HFFc6 (cell line): Measurements from ENCODE around the gene TEX53. TPM values are rescaled to one million over a fixed set of nuclear protein-coding genes. Genes with fewer than 3 reads are reported as not detected.

Source experiments
- DNase-seq: peaks from one replicate; pipeline ENCODE4 v3.0.0-alpha.2; 2018
- H3K27ac Mint-ChIP-seq: 2 replicates; pipeline ENCODE4 v1.8.0; 2020; ENCODE audit warnings: mild to moderate bottlenecking, mixed read lengths
- H3K27me3 Mint-ChIP-seq: 2 replicates; pipeline ENCODE4 v1.8.0; 2021; ENCODE audit warnings: mild to moderate bottlenecking, moderate library complexity, mixed read lengths; ENCODE audit not compliant: insufficient read depth
- H3K36me3 Mint-ChIP-seq: 2 replicates; pipeline ENCODE4 v1.8.0; 2021; ENCODE audit warnings: low read depth, mixed read lengths
- H3K4me1 Mint-ChIP-seq: 2 replicates; pipeline ENCODE4 v1.8.0; 2020; ENCODE audit warnings: low read depth, mixed read lengths
- H3K4me3 Mint-ChIP-seq: 2 replicates; pipeline ENCODE4 v1.8.0; 2020; ENCODE audit warnings: mild to moderate bottlenecking, moderate library complexity, mixed read lengths
- H3K9me3 Mint-ChIP-seq: 2 replicates; pipeline ENCODE4 v1.8.0; 2020; ENCODE audit warnings: mild to moderate bottlenecking, mixed read lengths
- total RNA-seq, 6 experiments: library from RNA; stranded (reverse); fragmentation: NEBNext Ultra II Directional; extraction: Animal tissue kit (Norgen Biotek cat#: 25700); gene quantifications; 2 replicates in 1 of 6; 3 replicates in 5 of 6; pipeline ENCODE4 v1.2.3, GENCODE V29; 2021
- TF ChIP-seq, protein P1 (sequence below): fragments of 200-600 bp; sonication (generic); IDR thresholded peaks from 2 replicates; pipeline ENCODE4 v1.5.0; 2021; ENCODE audit warnings: antibody characterized with exemption, mild to moderate bottlenecking

Gene TEX53
- total RNA-seq, 6 experiments from 2014 or later, result not detected

DNA sequence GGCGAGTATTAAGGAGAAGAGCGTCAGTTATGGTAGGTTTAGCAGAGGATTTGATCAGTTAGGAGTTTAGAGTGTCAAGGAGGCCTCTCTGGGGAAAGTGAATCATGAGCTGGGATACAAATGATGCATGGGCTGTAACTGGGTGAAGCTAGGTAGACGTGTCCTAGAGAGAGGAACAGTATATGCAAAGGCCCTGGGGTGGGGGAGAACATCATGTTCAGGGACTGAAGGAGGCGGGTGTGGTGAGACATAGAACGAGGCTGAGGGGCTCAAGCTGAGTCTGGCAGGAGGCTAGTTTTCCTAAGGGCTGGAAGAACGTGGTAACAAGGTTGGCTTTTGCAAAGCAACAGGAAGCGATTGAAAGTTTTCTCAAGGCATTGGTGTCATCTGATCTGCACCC lies 36.0 kb downstream of the TEX53 start:
- 0 out of 2 replicates have a peak, but pooled peaks cover 4% of the 10 kb centered on the region for H3K36me3 Mint-ChIP-seq
- TF ChIP-seq, protein P1, sequence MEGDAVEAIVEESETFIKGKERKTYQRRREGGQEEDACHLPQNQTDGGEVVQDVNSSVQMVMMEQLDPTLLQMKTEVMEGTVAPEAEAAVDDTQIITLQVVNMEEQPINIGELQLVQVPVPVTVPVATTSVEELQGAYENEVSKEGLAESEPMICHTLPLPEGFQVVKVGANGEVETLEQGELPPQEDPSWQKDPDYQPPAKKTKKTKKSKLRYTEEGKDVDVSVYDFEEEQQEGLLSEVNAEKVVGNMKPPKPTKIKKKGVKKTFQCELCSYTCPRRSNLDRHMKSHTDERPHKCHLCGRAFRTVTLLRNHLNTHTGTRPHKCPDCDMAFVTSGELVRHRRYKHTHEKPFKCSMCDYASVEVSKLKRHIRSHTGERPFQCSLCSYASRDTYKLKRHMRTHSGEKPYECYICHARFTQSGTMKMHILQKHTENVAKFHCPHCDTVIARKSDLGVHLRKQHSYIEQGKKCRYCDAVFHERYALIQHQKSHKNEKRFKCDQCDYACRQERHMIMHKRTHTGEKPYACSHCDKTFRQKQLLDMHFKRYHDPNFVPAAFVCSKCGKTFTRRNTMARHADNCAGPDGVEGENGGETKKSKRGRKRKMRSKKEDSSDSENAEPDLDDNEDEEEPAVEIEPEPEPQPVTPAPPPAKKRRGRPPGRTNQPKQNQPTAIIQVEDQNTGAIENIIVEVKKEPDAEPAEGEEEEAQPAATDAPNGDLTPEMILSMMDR, result no peak
- H3K4me1 Mint-ChIP-seq, result peaks cover 27% of the 10 kb centered on the region
- DNase-seq, result no peak
- H3K27ac Mint-ChIP-seq, result peak overlapping the region; percentile 29
- H3K27me3 Mint-ChIP-seq, result no peaks in the 10 kb centered on the region; the same call in 1 of the 2 replicates
- H3K9me3 Mint-ChIP-seq, result no peaks in the 10 kb centered on the region
- H3K4me3 Mint-ChIP-seq, result no peak overlapping the region

DNA sequence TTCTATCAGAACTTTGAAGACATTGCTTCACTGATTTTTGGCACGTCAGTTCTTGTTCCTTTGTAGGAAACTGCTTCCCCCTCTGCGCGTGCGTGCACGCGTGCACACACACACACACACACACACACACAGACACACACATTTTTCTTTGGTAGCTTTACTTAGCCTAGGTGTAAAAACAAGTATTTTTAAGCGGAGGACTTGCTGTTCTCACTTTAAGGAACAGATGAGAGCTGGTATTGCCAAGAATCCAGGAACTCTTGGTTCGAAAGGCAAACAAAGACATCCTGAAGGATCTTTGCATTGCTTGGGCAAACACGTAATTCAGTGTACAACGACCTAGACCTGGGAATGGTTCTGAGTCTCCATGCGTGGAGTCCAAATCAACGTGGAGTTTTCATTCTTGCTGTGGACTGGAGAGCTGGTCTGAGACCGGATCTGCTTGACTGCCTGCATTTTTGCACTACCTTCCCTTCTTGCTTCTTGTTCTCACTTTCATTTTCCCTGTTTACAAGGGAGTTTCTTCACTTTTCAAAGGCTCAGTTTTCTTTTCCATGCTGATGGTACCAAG lies 38.3 kb downstream of the TEX53 start:
- H3K9me3 Mint-ChIP-seq, result no peaks in the 10 kb centered on the region
- no peak overlapping the region for H3K4me3 Mint-ChIP-seq
- no peaks in the 10 kb centered on the region; the same call in 1 of the 2 replicates for H3K27me3 Mint-ChIP-seq
- peaks cover 8% of the 10 kb centered on the region; the same call in 1 of the 2 replicates for H3K36me3 Mint-ChIP-seq
- H3K27ac Mint-ChIP-seq, result no peak overlapping the region
- H3K4me1 Mint-ChIP-seq, result peaks cover 23% of the 10 kb centered on the region
- DNase-seq, result no peak
- TF ChIP-seq, protein P1, result no peak

DNA sequence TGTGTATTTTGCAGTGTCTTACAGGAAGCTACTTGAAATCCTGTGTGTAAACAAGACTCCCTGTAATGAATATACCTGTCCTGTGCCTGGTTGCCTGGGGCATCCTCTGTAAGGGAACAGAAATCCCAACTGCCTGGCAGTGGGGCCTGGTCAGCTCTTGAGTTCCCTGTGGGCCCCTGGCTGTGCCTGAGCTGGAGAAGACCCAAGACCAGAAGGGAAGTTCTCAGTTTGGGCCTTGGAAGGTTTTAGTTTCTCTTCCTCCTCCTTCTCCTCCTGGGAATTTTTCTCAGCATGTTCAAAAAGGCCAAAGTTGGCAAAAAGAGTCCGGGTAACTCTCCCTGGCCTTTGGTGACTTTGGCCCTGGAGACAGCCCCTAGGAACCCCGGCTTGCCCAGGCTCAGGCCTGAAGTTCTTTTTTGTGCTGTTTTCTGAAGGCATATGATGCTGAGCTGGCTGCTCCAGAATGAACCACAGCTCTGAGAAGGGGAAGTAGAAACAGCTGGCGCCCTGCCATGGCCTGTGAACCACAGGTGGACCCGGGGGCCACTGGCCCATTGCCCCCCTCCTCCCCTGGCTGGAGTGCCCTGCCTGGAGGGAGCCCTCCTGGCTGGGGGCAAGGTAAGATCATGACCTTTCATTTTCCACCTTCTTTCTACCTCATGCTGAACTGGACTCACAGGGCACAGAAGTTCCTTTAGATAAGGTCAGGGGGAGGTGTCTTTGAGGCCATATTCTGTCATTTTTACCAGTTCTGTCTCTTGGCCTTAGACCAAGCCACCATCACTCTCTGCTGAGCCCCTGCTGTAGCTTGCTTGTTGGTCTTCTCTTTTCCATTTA lies 40.7 kb downstream of the TEX53 start:
- H3K36me3 Mint-ChIP-seq, result peaks cover 8% of the 10 kb centered on the region; the same call in 1 of the 2 replicates
- TF ChIP-seq, protein P1, result no peak

DNA sequence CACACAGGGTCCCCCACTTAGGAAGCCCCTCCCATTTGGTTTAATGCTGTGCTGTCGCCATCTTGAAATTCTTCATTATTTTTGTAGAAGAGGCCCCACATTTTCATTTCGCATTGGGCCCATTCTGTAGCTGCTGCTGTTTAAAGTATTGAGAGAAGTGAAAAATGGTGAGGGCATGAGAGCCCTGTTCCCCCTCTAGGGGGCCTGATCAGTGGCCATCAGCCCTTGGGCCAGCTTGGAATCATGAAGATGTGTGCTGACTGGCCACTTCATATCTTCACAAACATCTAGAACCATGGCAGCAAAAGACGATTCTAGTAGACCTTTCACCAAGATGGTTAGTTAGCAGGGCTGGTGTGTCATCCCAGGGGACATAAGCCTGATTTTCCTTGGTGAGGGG lies 43.2 kb downstream of the TEX53 start:
- no peaks in the 10 kb centered on the region for H3K9me3 Mint-ChIP-seq
- no peak overlapping the region for H3K27ac Mint-ChIP-seq
- no peaks in the 10 kb centered on the region; the same call in 1 of the 2 replicates for H3K27me3 Mint-ChIP-seq
- peaks cover 32% of the 10 kb centered on the region for H3K4me1 Mint-ChIP-seq
- DNase-seq, result no peak
- H3K4me3 Mint-ChIP-seq, result no peak overlapping the region
- peaks cover 8% of the 10 kb centered on the region; the same call in 1 of the 2 replicates for H3K36me3 Mint-ChIP-seq
- TF ChIP-seq, protein P1, result 0 out of 2 replicates have a peak, but pooled peaks have one; percentile 25

More for the DNA sequence above, 40.7 kb downstream of the TEX53 start:
- Mint-ChIP-seq H3K4me3 (no peak overlapping the region), H3K27ac (peak overlapping the region; percentile 29; the same call in 1 of the 2 replicates), H3K9me3 (no peaks in the 10 kb centered on the region), H3K4me1 (peaks cover 35% of the 10 kb centered on the region), H3K27me3 (no peaks in the 10 kb centered on the region; the same call in 1 of the 2 replicates)
- DNase-seq, result no peak

DNA sequence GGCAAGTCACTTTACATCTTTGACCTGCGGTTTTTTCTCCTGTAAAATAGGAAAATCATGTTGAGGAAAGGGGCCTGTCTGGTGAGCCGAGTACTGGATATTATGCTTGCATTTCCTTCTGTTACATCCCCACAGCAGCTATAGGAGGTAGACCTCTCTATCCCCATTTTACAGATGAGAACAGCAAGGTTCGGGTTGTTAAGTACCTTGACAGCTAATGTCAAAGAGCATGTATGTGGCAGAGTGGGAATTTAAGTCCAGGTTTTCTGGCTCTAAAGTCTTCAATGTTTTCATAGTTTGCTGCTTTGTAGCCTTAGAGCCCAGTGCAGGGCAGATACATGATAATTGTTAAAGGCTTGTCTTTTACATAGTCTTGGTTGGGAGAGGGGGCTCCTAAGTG lies 43.7 kb downstream of the TEX53 start:
- H3K9me3 Mint-ChIP-seq, result no peaks in the 10 kb centered on the region
- H3K36me3 Mint-ChIP-seq, result peaks cover 8% of the 10 kb centered on the region; the same call in 1 of the 2 replicates
- H3K4me1 Mint-ChIP-seq, result peaks cover 33% of the 10 kb centered on the region
- DNase-seq, result no peak
- TF ChIP-seq, protein P1, result no peak
- H3K27me3 Mint-ChIP-seq, result no peaks in the 10 kb centered on the region; the same call in 1 of the 2 replicates
- no peak overlapping the region for H3K27ac Mint-ChIP-seq
- no peak overlapping the region for H3K4me3 Mint-ChIP-seq
